IPS-15b (cell line): ENCODE results near the gene VSNL1.

Experiments
- H3K27me3 ChIP-seq: one replicate; pipeline ENCODE4 v1.6.1; 2013; ENCODE audit warnings: low read length; ENCODE audit not compliant: control insufficient read depth, insufficient read depth
- H3K36me3 ChIP-seq: one replicate; pipeline ENCODE4 v1.6.1; 2013; ENCODE audit warnings: low read length; ENCODE audit not compliant: control insufficient read depth, insufficient read depth
- H3K4me1 ChIP-seq: one replicate; pipeline ENCODE4 v1.6.1; 2013; ENCODE audit warnings: mild to moderate bottlenecking, low read length; ENCODE audit not compliant: control insufficient read depth, insufficient read depth
- H3K4me3 ChIP-seq: one replicate; pipeline ENCODE4 v1.5.1; 2013; ENCODE audit warnings: low read depth, low read length
- H3K9ac ChIP-seq: one replicate; pipeline ENCODE4 v1.6.1; 2013; ENCODE audit warnings: low read depth, mild to moderate bottlenecking, low read length
- H3K9me3 ChIP-seq: one replicate; pipeline ENCODE4 v1.6.1; 2013; ENCODE audit warnings: mild to moderate bottlenecking, low read length; ENCODE audit not compliant: control insufficient read depth, insufficient read depth

VSNL1 gene

GRCh38 chr2:17620841-17621240 is 80.3 kb downstream of the VSNL1 start:
- Histone ChIP-seq H3K4me3 (no peak overlapping the region), H3K36me3 (no peaks in the 10 kb centered on the region), H3K4me1 (peaks cover 4% of the 10 kb centered on the region)

GRCh38 chr2:17621781-17622180 is 81.3 kb downstream of the VSNL1 start:
- H3K36me3 ChIP-seq, result no peaks in the 10 kb centered on the region
- H3K27me3 ChIP-seq, result no peaks in the 10 kb centered on the region

More at GRCh38 chr2:17620841-17621240, 80.3 kb downstream of the VSNL1 start:
- Histone ChIP-seq H3K9me3 (no peaks in the 10 kb centered on the region), H3K27me3 (no peaks in the 10 kb centered on the region), H3K9ac (no peak overlapping the region)

GRCh38 chr2:17625446-17625845 is 85.0 kb downstream of the VSNL1 start:
- H3K36me3 ChIP-seq, result no peaks in the 10 kb centered on the region
- no peaks in the 10 kb centered on the region for H3K9me3 ChIP-seq
- H3K4me1 ChIP-seq, result peaks cover 3% of the 10 kb centered on the region
- no peak overlapping the region for H3K9ac ChIP-seq
- H3K27me3 ChIP-seq, result no peaks in the 10 kb centered on the region
- no peak overlapping the region for H3K4me3 ChIP-seq

More at GRCh38 chr2:17621781-17622180, 81.3 kb downstream of the VSNL1 start:
- Histone ChIP-seq H3K9me3 (no peaks in the 10 kb centered on the region), H3K4me3 (no peak overlapping the region), H3K4me1 (peaks cover 4% of the 10 kb centered on the region), H3K9ac (no peak overlapping the region)

- no peaks in the 10 kb centered on the region for H3K4me1 ChIP-seq
- H3K9me3 ChIP-seq, result no peaks in the 10 kb centered on the region
- H3K9ac ChIP-seq, result no peak overlapping the region
- no peaks in the 10 kb centered on the region for H3K27me3 ChIP-seq
- H3K36me3 ChIP-seq, result no peaks in the 10 kb centered on the region
- no peak overlapping the region for H3K4me3 ChIP-seq
Observed at GRCh38 chr2:17626986-17627385, 86.5 kb downstream of the VSNL1 start.

- H3K36me3 ChIP-seq, result no peaks in the 10 kb centered on the region
- no peaks in the 10 kb centered on the region for H3K27me3 ChIP-seq
- no peak overlapping the region for H3K4me3 ChIP-seq
Observed at GRCh38 chr2:17627434-17627833, 86.9 kb downstream of the VSNL1 start.

GRCh38 chr2:17628349-17629261 is 88.1 kb downstream of the VSNL1 start:
- Histone ChIP-seq H3K27me3 (no peaks in the 10 kb centered on the region), H3K4me3 (no peak overlapping the region), H3K36me3 (no peaks in the 10 kb centered on the region), H3K9me3 (no peaks in the 10 kb centered on the region), H3K4me1 (no peaks in the 10 kb centered on the region), H3K9ac (no peak overlapping the region)

More at GRCh38 chr2:17627434-17627833, 86.9 kb downstream of the VSNL1 start:
- H3K4me1 ChIP-seq, result no peaks in the 10 kb centered on the region
- H3K9me3 ChIP-seq, result no peaks in the 10 kb centered on the region
- H3K9ac ChIP-seq, result no peak overlapping the region

- Histone ChIP-seq H3K9ac (no peak overlapping the region), H3K27me3 (no peaks in the 10 kb centered on the region), H3K9me3 (no peaks in the 10 kb centered on the region), H3K4me3 (no peak overlapping the region), H3K36me3 (no peaks in the 10 kb centered on the region), H3K4me1 (no peaks in the 10 kb centered on the region)
Observed at GRCh38 chr2:17630089-17630488, 89.6 kb downstream of the VSNL1 start.

- no peaks in the 10 kb centered on the region for H3K9me3 ChIP-seq
Observed at GRCh38 chr2:17634997-17635396, 94.5 kb downstream of the VSNL1 start.

GRCh38 chr2:17636257-17636656 is 95.8 kb downstream of the VSNL1 start:
- no peaks in the 10 kb centered on the region for H3K4me1 ChIP-seq

More at GRCh38 chr2:17634997-17635396, 94.5 kb downstream of the VSNL1 start:
- Histone ChIP-seq H3K9ac (no peak overlapping the region), H3K4me1 (no peaks in the 10 kb centered on the region), H3K36me3 (no peaks in the 10 kb centered on the region), H3K4me3 (no peak overlapping the region), H3K27me3 (no peaks in the 10 kb centered on the region)

GRCh38 chr2:17637131-17637906 is 96.8 kb downstream of the VSNL1 start:
- Histone ChIP-seq H3K4me3 (no peak overlapping the region), H3K27me3 (no peaks in the 10 kb centered on the region), H3K4me1 (no peaks in the 10 kb centered on the region), H3K36me3 (no peaks in the 10 kb centered on the region), H3K9ac (no peak overlapping the region), H3K9me3 (no peaks in the 10 kb centered on the region)

More at GRCh38 chr2:17636257-17636656, 95.8 kb downstream of the VSNL1 start:
- Histone ChIP-seq H3K36me3 (no peaks in the 10 kb centered on the region), H3K9ac (no peak overlapping the region), H3K4me3 (no peak overlapping the region), H3K27me3 (no peaks in the 10 kb centered on the region), H3K9me3 (no peaks in the 10 kb centered on the region)

- no peaks in the 10 kb centered on the region for H3K9me3 ChIP-seq
- no peaks in the 10 kb centered on the region for H3K4me1 ChIP-seq
- H3K4me3 ChIP-seq, result no peak overlapping the region
- no peaks in the 10 kb centered on the region for H3K36me3 ChIP-seq
- H3K9ac ChIP-seq, result no peak overlapping the region
- no peaks in the 10 kb centered on the region for H3K27me3 ChIP-seq
Observed at GRCh38 chr2:17638196-17638743, 97.8 kb downstream of the VSNL1 start.
